SK-N-MC (cell line): ENCODE results near the gene UBAP1.
"Not testable (repeated sequence)": the region's sequence is repeated elsewhere in the genome, so short reads cannot be mapped to it uniquely, and the experiment has no call there.

Source experiments
- DNase-seq: peaks from one replicate; pipeline ENCODE4 v3.0.0-alpha.2; 2011; ENCODE audit warnings: low read depth, low spot score
- H3K27ac ChIP-seq: fragments of 200-600 bp; sonication (generic); 2 replicates; pipeline ENCODE4 v1.5.1; 2016; ENCODE audit warnings: mixed run types
- H3K36me3 ChIP-seq: fragments of 200-600 bp; sonication (generic); 2 replicates; pipeline ENCODE4 v1.6.1; 2017; ENCODE audit warnings: antibody characterized with exemption, low read length, mixed read lengths; ENCODE audit not compliant: insufficient read depth
- H3K4me3 ChIP-seq: fragments of 200-600 bp; sonication (generic); 2 replicates; pipeline ENCODE4 v1.5.1; 2016
- H3K9ac ChIP-seq: fragments of 200-600 bp; sonication (generic); 2 replicates; pipeline ENCODE4 v1.8.0; 2017; ENCODE audit warnings: mixed run types, mixed read lengths; ENCODE audit not compliant: insufficient read length
- H3K9me3 ChIP-seq: fragments of 200-600 bp; sonication (generic); 2 replicates; pipeline ENCODE4 v1.6.1; 2017; ENCODE audit warnings: low read depth, mild to moderate bottlenecking, antibody characterized with exemption, low read length, moderate library complexity, mixed read lengths
- EZH2 ChIP-seq: fragments of 200-600 bp; sonication (generic); IDR thresholded peaks from one replicate; pipeline ENCODE4 v1.6.1; 2017; ENCODE audit warnings: antibody characterized with exemption
- FOXP2 ChIP-seq: optimal IDR thresholded peaks from 2 replicates; pipeline ENCODE3; 2011; ENCODE audit warnings: mild to moderate bottlenecking, moderate library complexity; ENCODE audit not compliant: insufficient read depth; ENCODE audit errors: extremely low read length, control extremely low read depth
- POLR2AphosphoS5 ChIP-seq: IDR thresholded peaks from 2 replicates; pipeline ENCODE4 v1.6.1; 2012; ENCODE audit warnings: mild to moderate bottlenecking, low read depth, low read length, borderline replicate concordance

The UBAP1 gene

GRCh38 chr9:34224349-34224748, 45.5 kb downstream of the UBAP1 start:
- no peak overlapping the region for H3K27ac ChIP-seq
- TF ChIP-seq FOXP2 (no peak), EZH2 (no peak), POLR2AphosphoS5 (no peak)
- no peaks in the 10 kb centered on the region for H3K9me3 ChIP-seq
- DNase-seq, result no peak
- H3K36me3 ChIP-seq, result 0 out of 2 replicates have a peak, but pooled peaks cover 4% of the 10 kb centered on the region
- no peak overlapping the region for H3K4me3 ChIP-seq
- no peak overlapping the region for H3K9ac ChIP-seq

GRCh38 chr9:34226144-34226760, 47.4 kb downstream of the UBAP1 start:
- not testable (repeated sequence) for DNase-seq, H3K9me3 ChIP-seq, H3K9ac ChIP-seq, H3K4me3 ChIP-seq, H3K27ac ChIP-seq, H3K36me3 ChIP-seq

GRCh38 chr9:34227445-34227844, 48.6 kb downstream of the UBAP1 start:
- no peak for TF ChIP-seq POLR2AphosphoS5
- TF ChIP-seq EZH2, result no peak
- no peak for TF ChIP-seq FOXP2
- no peak overlapping the region for H3K27ac ChIP-seq
- H3K9me3 ChIP-seq, result no peaks in the 10 kb centered on the region
- no peaks in the 10 kb centered on the region for H3K36me3 ChIP-seq
- DNase-seq, result no peak
- no peak overlapping the region for H3K4me3 ChIP-seq
- no peak overlapping the region for H3K9ac ChIP-seq

- H3K4me3 ChIP-seq, result no peak overlapping the region
- no peak overlapping the region for H3K27ac ChIP-seq
- no peak overlapping the region for H3K9ac ChIP-seq
- TF ChIP-seq FOXP2 (no peak), EZH2 (no peak), POLR2AphosphoS5 (no peak)
- H3K36me3 ChIP-seq, result no peaks in the 10 kb centered on the region; the same call in 1 of the 2 replicates
- DNase-seq, result no peak
- no peaks in the 10 kb centered on the region for H3K9me3 ChIP-seq
Observed at GRCh38 chr9:34230556-34230955, 51.7 kb downstream of the UBAP1 start.

- Histone ChIP-seq H3K27ac (no peak overlapping the region), H3K9me3 (no peaks in the 10 kb centered on the region), H3K9ac (no peak overlapping the region), H3K4me3 (no peak overlapping the region), H3K36me3 (peaks cover 9% of the 10 kb centered on the region; the same call in 1 of the 2 replicates)
- TF ChIP-seq FOXP2 (no peak), POLR2AphosphoS5 (no peak), EZH2 (no peak)
- DNase-seq, result no peak
Observed at GRCh38 chr9:34232201-34232600, 53.4 kb downstream of the UBAP1 start.

- Histone ChIP-seq H3K9ac (no peak overlapping the region), H3K4me3 (no peak overlapping the region), H3K9me3 (no peaks in the 10 kb centered on the region), H3K27ac (no peak overlapping the region), H3K36me3 (peaks cover 17% of the 10 kb centered on the region)
- TF ChIP-seq FOXP2, result no peak
- TF ChIP-seq EZH2, result no peak
- no peak for TF ChIP-seq POLR2AphosphoS5
- DNase-seq, result no peak
Observed at GRCh38 chr9:34233672-34234071, 54.8 kb downstream of the UBAP1 start.

GRCh38 chr9:34237836-34238235, 59.0 kb downstream of the UBAP1 start:
- no peak for TF ChIP-seq FOXP2
- no peak for TF ChIP-seq EZH2
- no peak for TF ChIP-seq POLR2AphosphoS5
- Histone ChIP-seq H3K36me3 (peaks cover 36% of the 10 kb centered on the region), H3K9ac (no peak overlapping the region), H3K9me3 (no peaks in the 10 kb centered on the region), H3K4me3 (no peak overlapping the region), H3K27ac (no peak overlapping the region)
- no peak for DNase-seq

GRCh38 chr9:34240006-34240405, 61.2 kb downstream of the UBAP1 start:
- no peak overlapping the region for H3K27ac ChIP-seq
- TF ChIP-seq FOXP2 (no peak), EZH2 (no peak), POLR2AphosphoS5 (no peak)
- no peak overlapping the region for H3K9ac ChIP-seq
- H3K9me3 ChIP-seq, result no peaks in the 10 kb centered on the region
- H3K36me3 ChIP-seq, result peaks cover 42% of the 10 kb centered on the region
- no peak for DNase-seq
- no peak overlapping the region for H3K4me3 ChIP-seq

GRCh38 chr9:34242830-34243229, 64.0 kb downstream of the UBAP1 start:
- peaks cover 35% of the 10 kb centered on the region for H3K36me3 ChIP-seq

GRCh38 chr9:34245212-34245611, 66.4 kb downstream of the UBAP1 start:
- peaks cover 42% of the 10 kb centered on the region; the same call in 1 of the 2 replicates for H3K36me3 ChIP-seq

More at GRCh38 chr9:34242830-34243229, 64.0 kb downstream of the UBAP1 start:
- TF ChIP-seq POLR2AphosphoS5, result no peak
- TF ChIP-seq FOXP2, result no peak
- TF ChIP-seq EZH2, result no peak
- Histone ChIP-seq H3K9me3 (no peaks in the 10 kb centered on the region), H3K9ac (no peak overlapping the region), H3K4me3 (no peak overlapping the region), H3K27ac (no peak overlapping the region)
- DNase-seq, result no peak

More at GRCh38 chr9:34245212-34245611, 66.4 kb downstream of the UBAP1 start:
- H3K4me3 ChIP-seq, H3K9ac ChIP-seq, H3K27ac ChIP-seq, H3K9me3 ChIP-seq, DNase-seq: not testable (repeated sequence)
